AG08396 (cell line): ENCODE measurements around the gene IQGAP2.

Source experiments
- DNase-seq: peaks from one replicate; pipeline ENCODE4 v3.0.0; 2012; ENCODE audit warnings: low spot score, mixed read lengths

The IQGAP2 gene

DNA sequence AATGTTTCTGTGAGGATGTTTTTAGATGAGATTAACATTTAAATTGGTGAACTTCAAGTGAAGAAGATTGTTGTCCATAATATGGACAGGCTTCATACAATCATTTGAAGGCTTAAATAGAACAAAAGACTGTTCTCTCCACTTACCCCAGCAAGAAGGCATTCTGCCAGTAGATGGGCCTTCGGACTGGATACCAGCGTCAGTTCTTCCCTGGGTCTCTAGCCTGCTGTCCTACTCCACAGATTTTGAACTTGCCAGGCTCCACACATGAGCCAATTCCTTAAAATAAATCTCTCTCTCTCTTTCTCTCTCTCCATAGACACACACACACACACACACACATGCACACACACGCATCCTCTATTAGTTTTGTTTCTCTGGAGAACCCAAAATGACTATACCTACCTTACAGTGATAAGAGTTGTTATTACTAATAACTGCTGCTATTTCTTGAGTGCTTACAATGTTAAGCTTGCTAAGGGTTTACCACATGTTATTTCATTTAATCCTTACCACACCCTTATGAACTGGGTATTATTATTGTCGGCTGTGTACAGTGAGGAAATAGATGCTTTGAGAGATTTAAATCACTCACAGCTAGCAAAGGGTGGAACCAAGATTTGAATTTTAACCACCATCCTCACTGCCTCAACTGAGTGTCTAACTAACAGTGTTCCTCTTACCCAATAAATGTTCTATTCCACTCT lies 19.8 kb upstream of the IQGAP2 start:
- DNase-seq = no peak

DNA sequence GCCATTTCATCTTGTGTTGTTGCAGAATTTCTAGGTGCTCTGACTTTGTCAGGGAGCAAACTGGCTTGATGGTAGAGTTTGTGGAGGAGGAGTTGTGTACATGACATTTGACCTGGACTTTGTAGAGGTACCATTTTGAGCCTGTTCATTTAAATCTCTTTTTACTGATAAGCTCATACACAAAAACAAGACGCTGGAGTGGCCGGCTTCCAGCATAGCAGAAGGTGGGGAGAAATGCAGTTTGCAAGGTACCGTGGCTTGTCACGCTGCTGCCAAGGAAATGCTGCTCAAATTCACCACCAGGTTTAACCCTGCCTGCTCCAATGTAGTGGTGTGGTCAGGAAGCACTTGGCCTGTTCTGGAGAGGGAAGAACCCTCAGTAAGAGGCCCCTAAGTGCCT lies 18.9 kb upstream of the IQGAP2 start:
- DNase-seq = no peak

DNA sequence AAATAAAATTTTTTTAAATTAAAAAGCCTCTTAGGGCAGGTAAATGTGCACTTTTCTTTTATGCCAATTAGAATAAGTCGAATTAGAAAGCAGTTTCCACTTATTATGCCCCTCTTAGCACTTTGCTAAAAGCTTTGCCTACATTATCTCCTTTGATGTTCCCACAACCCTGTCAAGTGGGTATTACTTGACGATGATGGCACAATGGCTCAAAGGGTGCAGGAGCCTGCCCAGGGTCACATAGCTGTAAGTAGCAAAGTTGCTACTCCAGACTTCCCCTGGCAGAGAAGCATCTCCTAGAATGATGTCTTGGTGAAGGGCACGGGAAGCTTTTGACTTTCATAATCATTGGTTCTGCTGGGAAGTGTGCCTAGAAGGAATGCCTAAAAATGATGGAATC lies 18.4 kb upstream of the IQGAP2 start:
- DNase-seq = no peak

DNA sequence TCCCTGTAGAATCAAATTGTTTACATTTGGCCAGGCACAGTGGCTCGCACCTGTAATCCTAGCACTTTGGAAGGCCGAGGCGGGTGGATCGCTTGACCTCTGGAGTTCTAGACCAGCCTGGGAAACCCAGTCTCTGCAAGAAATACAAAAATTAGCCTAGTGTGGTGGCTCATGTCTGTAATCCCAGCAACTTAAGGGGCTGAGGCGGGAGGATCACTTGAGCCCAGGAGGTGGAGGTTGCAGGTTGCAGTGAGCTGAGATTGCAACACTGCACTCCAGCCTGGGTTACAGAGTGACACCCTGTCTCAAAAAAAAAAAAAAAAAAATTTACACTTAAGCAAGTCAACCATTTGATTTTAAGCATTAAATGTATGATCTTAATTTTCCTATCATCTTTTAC lies 17.5 kb upstream of the IQGAP2 start:
- no peak for DNase-seq

DNA sequence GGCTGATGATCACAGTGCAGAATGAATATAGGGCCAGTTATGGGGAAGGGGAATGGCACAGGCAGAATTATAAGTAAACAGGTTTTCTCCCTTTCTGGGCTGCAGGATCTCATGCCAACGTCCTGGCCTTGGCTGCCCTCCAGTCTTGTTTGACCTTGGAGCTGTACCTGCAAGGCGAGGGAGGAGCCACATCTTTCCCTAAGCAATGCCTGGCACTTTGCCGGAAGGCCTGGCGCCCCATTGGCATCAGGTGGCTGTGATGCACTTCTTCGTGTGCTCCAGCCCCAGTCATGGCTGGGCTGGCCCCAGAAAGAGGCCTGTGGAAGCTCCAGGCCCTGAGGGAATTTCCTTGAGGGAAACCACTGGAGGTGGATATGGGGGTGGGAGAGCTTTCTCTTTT lies 16.7 kb upstream of the IQGAP2 start:
- no peak for DNase-seq

DNA sequence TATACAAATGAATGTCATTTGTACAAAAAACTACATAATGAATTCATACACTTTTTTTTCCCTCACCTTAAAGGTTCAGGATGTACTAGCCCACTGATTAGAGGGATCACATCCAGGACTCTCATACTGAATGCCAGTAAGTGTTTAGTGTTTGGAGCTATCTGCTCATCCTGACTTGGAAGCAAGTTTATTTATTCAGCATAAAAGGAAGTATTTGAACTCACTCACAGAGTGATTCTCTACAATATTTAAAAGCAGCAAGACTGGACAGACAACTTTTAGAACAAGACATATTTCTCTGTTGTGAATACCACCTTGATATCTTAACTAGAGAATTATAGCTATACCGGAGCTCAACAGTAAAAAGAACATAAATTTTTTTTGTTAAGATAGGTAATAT lies 14.8 kb upstream of the IQGAP2 start:
- no peak for DNase-seq

DNA sequence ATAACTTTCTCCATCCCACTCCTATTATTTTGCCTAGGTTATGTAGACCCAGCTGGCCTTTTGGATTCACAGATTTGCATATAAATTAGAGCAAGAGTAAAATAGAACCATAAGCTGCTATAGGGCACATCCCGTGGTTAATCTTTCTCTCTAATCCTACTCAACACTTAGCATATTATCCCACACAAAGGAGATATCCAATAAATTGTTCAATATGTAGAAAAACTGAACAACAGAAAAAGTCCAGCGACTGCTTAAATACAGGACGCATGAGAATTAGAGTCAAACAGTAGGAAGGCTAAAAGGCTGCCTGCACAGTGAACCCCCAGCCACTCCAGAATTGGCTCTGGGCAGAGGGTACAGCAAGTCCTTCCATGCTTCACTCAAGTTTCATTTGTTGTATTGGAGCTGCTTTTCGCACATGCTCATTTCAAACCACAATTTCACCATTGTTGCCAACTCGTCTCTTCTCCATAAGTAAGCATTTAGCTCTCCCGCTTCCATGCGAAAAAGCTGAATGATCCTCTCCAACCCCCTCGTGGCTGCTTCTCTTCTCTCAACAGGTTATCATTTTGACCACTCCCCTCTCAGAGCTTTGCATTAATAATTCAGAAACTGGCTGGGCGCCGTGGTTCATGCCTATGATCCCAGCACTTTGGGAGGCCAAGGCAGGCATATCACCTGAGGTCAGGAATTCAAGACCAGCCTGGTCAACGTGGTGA lies 14.1 kb upstream of the IQGAP2 start:
- DNase-seq = no peak

DNA sequence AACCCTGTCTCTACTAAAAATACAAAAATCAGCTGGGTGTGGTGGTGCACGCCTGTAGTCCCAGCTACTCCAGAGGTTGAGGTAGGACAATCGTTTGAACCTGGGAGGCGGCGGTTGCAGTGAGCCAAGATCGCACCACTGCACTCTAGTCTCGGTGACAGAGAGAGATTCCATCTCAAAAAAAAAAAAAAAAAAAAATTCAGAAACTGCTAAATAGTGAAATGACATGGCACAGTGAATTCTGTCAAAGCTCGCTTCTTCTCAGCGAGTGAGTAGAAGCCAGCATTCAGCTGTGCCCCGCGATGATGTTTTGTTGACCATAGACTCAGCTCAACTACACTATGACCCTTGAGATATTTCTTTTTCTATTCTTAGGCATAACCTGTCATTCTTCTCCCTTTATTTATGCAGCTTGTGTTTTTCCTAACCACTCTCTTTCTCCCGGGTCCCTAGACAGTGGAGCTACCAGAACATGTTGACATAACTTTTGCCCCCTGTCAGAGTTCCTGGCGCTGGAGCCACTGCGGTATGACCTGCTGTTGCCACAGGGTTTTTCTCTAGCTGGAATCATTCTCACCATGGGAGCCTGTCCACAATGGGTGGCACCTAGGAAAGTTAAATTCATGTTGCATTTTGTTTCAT lies 13.5 kb upstream of the IQGAP2 start:
- no peak for DNase-seq

DNA sequence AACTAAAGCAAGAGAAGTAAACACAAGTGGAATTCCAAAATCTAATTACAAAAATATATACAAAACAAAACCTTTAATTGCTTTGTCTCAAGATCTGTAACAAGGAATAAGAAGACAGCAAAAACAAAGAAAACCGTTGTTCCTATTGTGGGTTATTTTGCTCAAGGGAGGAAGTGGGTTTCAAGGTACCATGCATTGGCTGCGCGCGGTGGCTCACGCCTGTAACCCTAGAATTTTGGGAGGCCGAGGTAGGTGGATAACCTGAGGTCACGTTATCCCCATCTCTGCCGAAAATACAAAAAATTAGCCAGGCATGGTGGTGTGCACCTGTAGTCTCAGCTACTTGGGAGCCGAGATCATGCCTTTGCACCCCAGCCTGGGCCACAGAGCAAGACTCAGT lies 12.1 kb upstream of the IQGAP2 start:
- DNase-seq = no peak

DNA sequence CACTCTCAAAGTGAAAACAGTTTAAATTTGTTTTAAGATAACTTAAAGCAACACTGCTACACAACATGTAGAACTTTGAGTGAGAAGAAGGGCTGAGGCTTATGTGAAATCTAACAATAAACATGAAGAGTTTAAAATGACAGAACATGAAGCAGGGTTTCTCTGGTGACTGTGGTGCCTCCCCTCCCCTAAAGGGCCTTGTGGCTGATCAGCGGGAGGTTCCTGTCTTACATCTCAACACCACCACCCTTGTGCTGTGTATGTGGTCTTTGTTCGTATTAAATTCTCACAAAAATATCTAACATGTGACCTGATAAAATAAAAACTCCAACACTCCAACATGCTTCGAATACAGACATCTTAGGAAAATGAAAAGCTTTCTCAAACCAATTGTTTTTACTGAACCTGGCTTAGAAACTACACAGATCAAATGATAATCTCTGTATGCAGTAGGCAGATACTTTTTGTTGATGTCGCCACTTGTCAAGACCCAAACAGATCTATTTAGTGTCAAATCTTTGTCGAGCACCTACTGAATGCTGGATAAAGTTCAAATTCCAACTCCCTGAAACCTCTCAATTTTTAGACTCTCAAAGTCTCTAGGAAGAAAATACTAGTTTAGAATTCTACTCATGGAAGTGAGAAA lies 9.9 kb upstream of the IQGAP2 start:
- no peak for DNase-seq

DNA sequence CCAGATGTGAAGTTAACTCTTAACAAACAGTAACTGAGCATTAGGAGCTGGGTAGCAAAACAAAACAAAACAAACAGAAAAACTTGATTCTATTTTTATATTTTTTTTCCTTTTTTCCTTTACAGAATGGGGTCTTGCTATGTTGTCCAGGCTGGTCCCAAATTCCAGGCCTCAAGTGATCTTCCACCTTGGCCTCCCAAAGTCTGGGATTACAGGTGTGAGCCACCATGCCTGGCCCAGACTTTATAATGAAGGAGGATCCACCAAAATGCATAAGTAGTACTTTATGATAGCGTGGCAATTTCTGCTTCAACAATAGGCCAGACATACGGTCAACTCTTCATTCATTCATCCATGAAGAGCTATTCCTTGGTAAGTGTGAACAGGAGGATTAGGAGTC lies 5.9 kb upstream of the IQGAP2 start:
- DNase-seq = no peak

DNA sequence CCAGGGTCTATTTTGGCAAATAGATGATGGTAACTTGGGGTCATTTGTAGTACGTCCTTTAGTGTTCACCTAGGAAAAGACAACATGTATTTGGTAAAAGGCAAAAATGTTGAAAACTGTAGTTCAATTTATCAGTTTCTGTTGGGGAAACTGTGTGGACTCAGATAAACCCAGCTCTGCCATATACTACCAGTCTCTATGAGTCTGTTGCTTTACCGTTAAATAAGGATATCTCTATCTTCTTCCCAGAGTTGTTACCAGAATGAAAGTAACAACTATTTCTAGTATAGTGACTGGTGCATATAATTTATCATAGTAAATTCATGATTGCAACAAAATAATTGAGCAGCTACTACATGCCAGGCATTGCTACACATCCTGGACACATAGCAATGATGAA lies 3.8 kb upstream of the IQGAP2 start:
- DNase-seq = no peak

DNA sequence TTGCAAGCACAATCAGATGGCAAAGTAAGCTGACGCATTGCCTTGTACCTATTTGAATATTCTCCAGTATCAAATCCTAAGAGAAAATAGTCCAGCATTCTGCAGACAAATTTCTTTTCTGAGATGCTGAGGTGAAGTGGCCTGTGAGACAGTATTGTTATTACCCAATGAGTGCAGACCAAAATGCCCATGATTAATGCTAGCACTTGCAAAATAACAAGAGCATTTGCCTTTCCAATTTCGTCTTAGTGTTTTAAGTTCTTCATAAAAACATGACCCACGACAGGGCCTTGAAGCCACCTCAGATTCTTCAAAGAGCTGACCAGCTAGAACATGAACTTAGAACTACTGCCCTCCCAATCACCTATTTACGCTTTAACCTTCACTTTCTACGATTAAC lies 2.6 kb upstream of the IQGAP2 start:
- DNase-seq = no peak

DNA sequence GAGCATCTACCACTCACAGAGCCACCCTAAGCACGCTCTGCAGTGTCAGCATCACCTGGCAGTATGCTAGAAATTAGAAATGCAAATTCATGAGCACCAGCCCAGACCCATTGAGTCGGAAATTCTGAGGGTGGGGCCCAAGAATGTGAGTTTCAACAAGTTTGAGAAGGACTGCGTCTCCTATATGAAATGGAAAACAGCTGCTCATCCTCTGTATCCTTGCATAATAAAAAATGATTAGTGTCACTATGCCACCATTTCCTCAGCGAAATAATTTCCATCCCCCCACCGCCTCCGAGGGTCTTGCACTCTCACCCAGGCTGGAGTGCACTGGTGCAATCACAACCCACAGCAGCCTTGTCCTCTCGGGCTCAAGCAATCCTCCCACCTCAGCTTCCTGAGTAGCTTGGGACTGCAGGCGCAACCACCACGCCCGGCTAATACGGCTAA lies 1.3 kb upstream of the IQGAP2 start:
- no peak for DNase-seq

DNA sequence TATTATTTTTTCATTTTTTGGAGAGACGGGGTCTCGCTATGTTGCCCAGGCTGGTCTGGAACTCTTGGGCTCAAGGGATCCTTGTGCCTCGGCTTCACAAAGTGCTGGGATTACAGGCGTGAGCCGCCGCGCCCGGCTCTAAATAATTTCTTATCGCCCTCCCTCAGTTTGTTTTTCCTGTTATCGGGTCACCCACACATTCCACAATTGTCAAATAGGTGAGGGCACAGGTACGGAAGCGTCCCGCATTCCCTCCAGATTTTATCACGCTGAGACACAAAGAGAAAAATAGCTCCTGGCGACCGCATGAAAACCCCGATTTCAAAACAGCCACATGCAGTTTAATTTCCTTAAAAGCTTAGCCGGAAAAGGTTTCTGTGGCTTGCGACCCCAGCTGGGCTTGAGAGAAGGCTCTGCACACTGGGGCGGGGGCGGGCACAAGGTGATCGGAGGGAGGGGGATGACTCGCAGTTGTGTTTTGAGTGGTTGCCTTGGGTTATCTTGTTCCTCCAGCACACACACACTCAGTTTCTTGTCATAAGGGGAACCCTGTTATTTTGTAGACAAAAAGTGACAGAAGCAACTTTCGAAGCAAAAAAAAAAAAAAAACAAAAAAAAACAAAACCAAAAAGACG lies 717 bp upstream of the IQGAP2 start:
- DNase-seq = no peak

DNA sequence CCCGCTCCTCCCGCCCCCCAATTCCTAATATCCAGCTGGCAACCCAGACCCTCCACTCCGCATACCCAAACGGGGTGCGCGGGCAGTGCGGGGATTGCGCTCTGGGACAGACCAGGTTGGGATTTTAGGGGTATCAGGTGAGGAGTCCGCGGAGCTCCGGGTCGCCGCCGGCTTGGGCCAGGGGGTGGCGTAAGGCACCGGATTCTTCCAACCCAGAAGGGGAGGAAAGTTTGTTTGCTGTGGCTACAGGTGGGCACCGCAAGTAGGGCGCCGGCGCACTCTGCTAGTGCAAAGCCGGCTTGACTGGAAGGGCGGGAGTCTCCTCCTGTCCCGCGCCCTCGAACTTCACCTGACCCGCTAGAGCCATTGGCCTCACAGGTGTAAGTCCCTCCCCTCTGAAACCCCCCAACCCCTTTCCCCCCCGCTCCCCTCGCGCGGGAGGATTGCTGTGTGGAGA lies 709 bp downstream of the IQGAP2 start:
- DNase-seq = no peak

DNA sequence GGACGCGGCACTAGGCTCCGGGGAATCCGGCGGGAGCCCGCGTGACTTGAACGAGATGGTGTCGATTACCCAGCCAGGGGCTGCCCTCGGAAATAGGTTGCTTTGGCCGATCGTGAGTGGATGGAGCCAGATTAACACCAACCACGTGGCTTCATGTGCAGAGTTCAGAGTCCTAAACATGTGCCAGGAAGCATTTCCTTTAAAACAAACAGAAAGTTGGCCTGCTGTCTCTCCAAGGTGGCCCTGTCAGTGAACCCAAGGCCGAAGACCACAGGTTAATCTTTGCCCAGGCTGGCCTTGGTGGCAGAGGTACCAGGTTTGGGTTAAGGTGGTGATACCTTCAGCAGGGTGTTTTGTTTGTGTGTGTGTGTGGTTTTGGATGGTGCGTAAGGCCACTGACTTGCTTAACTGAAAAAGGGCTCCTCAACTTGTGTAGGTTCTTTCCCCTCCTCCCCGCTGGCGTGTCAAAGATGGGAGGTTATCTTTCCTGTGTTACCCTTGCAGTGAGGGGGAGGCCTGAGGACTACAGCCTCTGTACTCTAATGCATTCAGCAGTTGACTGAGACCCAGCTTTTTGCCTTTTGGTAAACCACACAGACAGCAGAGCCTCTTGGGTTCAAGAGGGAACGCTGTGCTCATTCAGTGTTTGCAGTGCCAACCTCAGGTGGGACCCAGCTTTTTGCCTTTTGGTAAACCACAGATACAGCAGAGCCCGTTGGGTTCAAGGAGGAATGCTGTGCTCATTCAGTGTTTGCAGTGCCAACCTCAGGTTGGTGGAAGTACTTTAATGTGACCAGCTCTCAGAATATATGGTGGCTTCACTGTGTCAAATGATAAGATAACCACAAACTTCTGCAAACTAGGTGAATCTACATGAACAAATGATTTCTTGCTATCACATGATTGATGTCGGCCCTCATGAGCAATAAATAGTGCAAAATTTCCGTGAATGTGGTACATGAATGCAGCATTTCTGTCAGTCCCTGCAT lies 1.4 kb downstream of the IQGAP2 start:
- no peak for DNase-seq

DNA sequence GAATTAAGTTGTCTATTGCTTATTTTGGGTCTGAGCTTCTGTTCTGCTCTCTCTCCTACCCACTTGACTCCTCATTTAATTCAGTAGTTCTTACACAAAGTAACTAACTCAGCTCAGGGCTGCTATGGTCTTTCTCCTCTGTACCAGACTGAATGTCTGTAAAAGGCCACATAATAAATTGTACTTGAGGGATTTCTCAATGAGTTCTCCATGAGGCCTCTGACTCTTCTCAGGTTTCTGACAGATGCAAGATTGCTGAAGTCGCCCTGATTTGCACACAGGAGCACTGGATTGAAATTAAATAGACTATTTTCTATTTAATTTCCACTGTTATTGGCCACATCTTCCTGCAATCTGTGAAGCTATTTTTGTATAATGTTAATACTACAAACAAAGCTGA lies 2.9 kb downstream of the IQGAP2 start:
- DNase-seq = no peak

DNA sequence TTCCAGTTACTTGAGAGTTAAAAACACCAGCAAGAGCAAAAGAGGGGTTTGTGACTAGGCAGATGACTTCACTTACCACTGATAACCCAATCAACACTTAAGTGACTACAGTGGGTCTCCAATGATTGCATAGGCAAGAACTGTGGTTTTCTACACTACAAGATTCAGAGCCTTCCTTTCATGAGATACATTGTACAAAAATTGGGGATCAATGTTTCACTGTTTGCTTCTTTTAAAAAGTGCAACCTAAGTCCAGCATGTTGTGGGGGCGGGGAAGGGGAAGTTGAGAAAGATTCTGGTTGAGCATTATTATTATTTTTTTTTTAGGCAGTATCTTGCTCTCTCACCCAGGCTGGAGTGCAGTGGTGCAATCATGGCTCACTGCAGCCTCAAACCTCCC lies 3.6 kb downstream of the IQGAP2 start:
- no peak for DNase-seq

DNA sequence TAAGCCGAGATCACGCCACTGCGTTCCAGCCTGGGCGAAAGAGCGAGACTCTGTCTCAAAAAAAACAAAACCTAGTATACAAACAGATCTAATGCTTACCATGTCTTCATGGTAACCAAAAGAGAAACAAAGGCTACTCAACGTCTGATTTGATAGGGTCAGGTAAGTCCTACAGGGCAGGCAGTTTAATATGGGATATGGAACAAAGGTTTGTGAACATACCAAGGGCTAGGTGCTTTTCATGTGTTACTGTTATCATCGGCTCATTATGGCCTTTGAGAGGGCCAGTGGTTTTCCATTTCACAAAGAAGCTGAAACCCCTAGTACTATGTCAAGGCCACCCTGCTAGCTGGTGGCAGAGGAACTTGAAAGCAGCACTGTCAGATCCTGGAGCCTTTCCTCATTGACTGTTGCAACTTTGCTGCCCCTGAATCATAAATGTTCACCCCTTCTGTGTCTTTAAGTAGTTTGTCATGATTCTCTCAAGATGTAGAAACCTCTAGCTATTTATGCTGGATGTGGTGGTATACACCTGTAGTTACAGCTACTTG lies 5.1 kb downstream of the IQGAP2 start:
- no peak for DNase-seq

DNA sequence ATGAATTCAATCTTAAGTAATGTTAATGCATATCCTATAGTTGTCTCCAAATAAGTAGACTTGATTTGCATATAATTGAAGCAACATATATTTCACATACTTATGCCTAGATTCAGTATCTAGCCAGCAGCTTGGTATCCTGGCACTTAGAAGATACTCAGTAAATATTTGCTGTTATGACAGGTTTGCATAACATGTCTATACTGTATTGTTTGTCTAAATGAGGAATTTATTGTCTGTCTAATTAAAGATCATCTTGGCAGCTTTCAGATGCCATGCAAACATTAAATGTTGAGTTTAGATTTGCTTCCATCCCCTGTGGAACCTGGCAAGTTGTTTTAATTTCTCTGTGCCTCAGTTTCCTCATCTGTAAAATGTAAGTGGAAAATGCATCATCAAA lies 9.4 kb downstream of the IQGAP2 start:
- no peak for DNase-seq
